HCT116 (cell line): ENCODE results near the gene IMMT. TPM values are rescaled to one million over a fixed set of nuclear protein-coding genes. Genes with fewer than 3 reads are reported as not detected.

Experiments used
- ATAC-seq: fragments of 200-7000 bp; cut with Tn5 transposase; 2 replicates; pipeline ENCODE4 v1.9.1; 2020; ENCODE audit warnings: mild to moderate bottlenecking, moderate library complexity
- BruUV-seq: library from RNA; stranded (reverse); fragments of 400-500 nt; replicated peaks from 2 replicates; lab custom pipeline; 2021; lab: Mats Ljungman, UMichigan
- CTCF ChIA-PET: fragments of 300-600 bp; sonication (Branson Sonifier 250); formaldehyde crosslinking; loops from one replicate; lab custom pipeline; 2021; ENCODE audit warnings: antibody characterized with exemption; lab: Charles Lee
- POLR2A ChIA-PET: fragments of 300-600, 350-600 bp; sonication (Branson Sonifier 250); formaldehyde crosslinking; loops from one replicate; lab custom pipeline; 2021; ENCODE audit warnings: antibody characterized with exemption; lab: Charles Lee
- RAD21 ChIA-PET, 2 experiments: fragments of 300-600 bp; sonication (Branson Sonifier 250); formaldehyde crosslinking; loops; one replicate each; lab custom pipeline; 2023; ENCODE audit warnings: low total read pairs in 2 of 2; ENCODE audit not compliant: uncharacterized antibody in 2 of 2, unreplicated experiment in 2 of 2, low non-redundant PET in 1 of 2; lab: Charles Lee
- DNase-seq: peaks from one replicate; pipeline ENCODE4 v3.0.0-alpha.2; 2010; ENCODE audit warnings: low read depth, low spot score
- H2AFZ ChIP-seq: fragments of 200-600 bp; shearing (Covaris generic), sonication (generic); 2 replicates; pipeline ENCODE4 v1.6.1; 2017; ENCODE audit warnings: low read depth, mixed run types, mixed read lengths, antibody characterized with exemption, low read length; ENCODE audit not compliant: poor library complexity, severe bottlenecking
- H3K27ac ChIP-seq: 2 replicates; pipeline ENCODE4 v1.5.1; 2012; ENCODE audit warnings: low read depth, low read length
- H3K27me3 ChIP-seq: fragments of 200-600 bp; sonication (generic); 2 replicates; pipeline ENCODE4 v1.6.1; 2016; ENCODE audit warnings: mixed run types, low read length, mixed read lengths; ENCODE audit not compliant: insufficient read depth
- H3K36me3 ChIP-seq, 2 experiments: fragments of 200-500 bp in 1 of 2; fragments of 200-600 bp in 1 of 2; sonication (Bioruptor generic) in 1 of 2; sonication (generic) in 1 of 2; 2 replicates each; pipeline versions ENCODE4 v1.5.1 to v1.6.1; 2014 to 2016; ENCODE audit warnings: low read length in 2 of 2, inconsistent platforms in 1 of 2, mixed read lengths in 1 of 2, mixed run types in 1 of 2; ENCODE audit not compliant: insufficient read depth in 2 of 2, control insufficient read depth in 1 of 2
- H3K4me1 ChIP-seq, 2 experiments: fragments of 200-600 bp in 1 of 2; sonication (generic) in 1 of 2; 2 replicates each; pipeline versions ENCODE4 v1.5.1 to v1.6.1; 2012 to 2017; ENCODE audit warnings: low read length in 2 of 2, inconsistent platforms in 1 of 2, mild to moderate bottlenecking in 1 of 2, mixed read lengths in 1 of 2, mixed run types in 1 of 2, moderate library complexity in 1 of 2; ENCODE audit not compliant: insufficient read depth in 2 of 2, control insufficient read depth in 1 of 2
- H3K4me2 ChIP-seq: fragments of 200-600 bp; sonication (generic); 2 replicates; pipeline ENCODE4 v1.6.1; 2017; ENCODE audit warnings: mixed run types, low read length, mixed read lengths
- H3K4me3 ChIP-seq, 2 experiments: fragments of 200-600 bp in 1 of 2; sonication (generic) in 1 of 2; replicated peaks in 1 of 2; 2 replicates each; pipeline ENCODE4 v1.5.1; 2011 to 2016; ENCODE audit warnings: low read length in 2 of 2, control low read depth in 1 of 2, low read depth in 1 of 2, mild to moderate bottlenecking in 1 of 2, mixed read lengths in 1 of 2, mixed run types in 1 of 2
- H3K79me2 ChIP-seq: fragments of 200-600 bp; sonication (generic); 2 replicates; pipeline ENCODE4 v1.6.1; 2017; ENCODE audit warnings: mild to moderate bottlenecking, mixed run types, low read length, moderate library complexity, mixed read lengths; ENCODE audit not compliant: insufficient read depth
- H3K9ac ChIP-seq: fragments of 200-600 bp; sonication (generic); 2 replicates; pipeline ENCODE4 v1.6.1; 2016; ENCODE audit warnings: low read length, mixed read lengths
- H3K9me2 ChIP-seq: fragments of 200-600 bp; sonication (generic), shearing (Covaris generic); 2 replicates; pipeline ENCODE4 v1.6.1; 2017; ENCODE audit warnings: mixed run types, mild to moderate bottlenecking, moderate library complexity; ENCODE audit not compliant: insufficient read depth
- H3K9me3 ChIP-seq, 2 experiments: fragments of 200-500 bp in 1 of 2; fragments of 200-600 bp in 1 of 2; sonication (Bioruptor generic) in 1 of 2; sonication (generic) in 1 of 2; 2 replicates each; pipeline ENCODE4 v1.6.1; 2014 to 2017; ENCODE audit warnings: low read length in 2 of 2, mixed read lengths in 2 of 2, inconsistent platforms in 1 of 2, low read depth in 1 of 2, mild to moderate bottlenecking in 1 of 2, mixed run types in 1 of 2, moderate library complexity in 1 of 2; ENCODE audit not compliant: control insufficient read depth in 1 of 2, insufficient read depth in 1 of 2
- H4K20me1 ChIP-seq: fragments of 200-600 bp; sonication (generic), shearing (Covaris generic); 2 replicates; pipeline ENCODE4 v1.6.1; 2017; ENCODE audit warnings: mixed run types, mild to moderate bottlenecking, moderate library complexity; ENCODE audit not compliant: insufficient read depth
- SP1 ChIP-seq: IDR thresholded peaks from 2 replicates; pipeline ENCODE4 v1.6.1; 2012; ENCODE audit warnings: low read depth
- SRF ChIP-seq: IDR thresholded peaks from 2 replicates; pipeline ENCODE4 v1.6.1; 2012; ENCODE audit warnings: low read depth
- TCF7L2 ChIP-seq: IDR thresholded peaks from 2 replicates; pipeline ENCODE4 v1.7.0; 2011; ENCODE audit warnings: borderline replicate concordance, inconsistent platforms; ENCODE audit not compliant: insufficient read depth, insufficient read length; ENCODE audit errors: extremely low read depth
- intact Hi-C: fragments of 100-400 bp; cut with micrococcal nuclease; formaldehyde crosslinking; loops from 2 replicates; pipeline ENCODE4 v1.10.0; 2022
- total RNA-seq: library from RNA; stranded (reverse); gene quantifications from one replicate; pipeline ENCODE4 v1.2.1, GENCODE V29; 2021; ENCODE audit not compliant: unreplicated experiment
- TF ChIP-seq, protein P1 (sequence below): IDR thresholded peaks from 2 replicates; pipeline ENCODE4 v1.6.1; 2012

Gene IMMT
- total RNA-seq, 1 experiment from 2014 or later, result 125 TPM

DNA sequence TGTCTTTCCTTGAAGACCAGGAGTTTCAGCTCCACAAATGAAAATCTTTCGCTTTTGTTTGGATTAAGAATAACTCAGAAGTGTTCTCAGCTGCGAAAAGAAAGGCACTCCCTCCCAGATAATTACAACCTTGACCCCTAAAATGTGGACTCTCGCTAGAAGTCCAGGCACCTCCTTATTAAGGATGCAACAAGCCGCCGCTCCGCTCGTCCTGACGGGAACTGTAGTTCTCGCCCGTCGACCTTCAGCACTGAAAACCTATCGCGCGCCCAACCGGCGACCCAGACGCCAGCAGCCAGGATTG, 559 bp downstream of the IMMT start:
- CTCF ChIA-PET, result interaction anchor here (1.3 to 1.5 kb wide), 2 partner anchors 26 to 367 kb away, joined by 3 to 5 read pairs; no protein-coding TSS in a partner anchor
- Histone ChIP-seq H3K9ac (peak overlapping the region; percentile 89), H3K27me3 (no peaks in the 10 kb centered on the region), H3K27ac (peak overlapping the region; percentile 97), H3K4me1 (peaks cover 12 to 28% of the 10 kb centered on the region in 2 experiments), H3K79me2 (peaks cover 59% of the 10 kb centered on the region), H4K20me1 (peaks cover 2% of the 10 kb centered on the region; the same call in 1 of the 2 replicates), H3K36me3 (peaks cover 0 to 9% of the 10 kb centered on the region in 2 experiments; a peak in 1 of 4 replicates), H3K4me2 (peak overlapping the region; percentile 96), H3K9me3 (no peaks in the 10 kb centered on the region), H2AFZ (no peak overlapping the region), H3K9me2 (no peaks in the 10 kb centered on the region), H3K4me3 (peak overlapping the region; percentile 85 to 93)
- POLR2A ChIA-PET, result interaction anchor here (1.2 to 1.5 kb wide), 2 partner anchors 10 to 247 kb away, joined by 7 to 8 read pairs; partner anchors contain the start of gene KDM3A
- intact Hi-C loops, result loop anchor here (5.0 kb wide), 1 partner anchor 248 kb away; the partner anchor contains the start of gene KDM3A
- peak; percentile 90 for DNase-seq
- peak; percentile 86 for TF ChIP-seq SRF
- peak; percentile 61 for TF ChIP-seq SP1
- peak; percentile 80 for TF ChIP-seq TCF7L2
- TF ChIP-seq, protein P1, sequence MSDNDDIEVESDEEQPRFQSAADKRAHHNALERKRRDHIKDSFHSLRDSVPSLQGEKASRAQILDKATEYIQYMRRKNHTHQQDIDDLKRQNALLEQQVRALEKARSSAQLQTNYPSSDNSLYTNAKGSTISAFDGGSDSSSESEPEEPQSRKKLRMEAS, result no peak
- RAD21 ChIA-PET, result no interaction called here
- ATAC-seq, result no peak
- BruUV-seq, result no TSS peak

DNA sequence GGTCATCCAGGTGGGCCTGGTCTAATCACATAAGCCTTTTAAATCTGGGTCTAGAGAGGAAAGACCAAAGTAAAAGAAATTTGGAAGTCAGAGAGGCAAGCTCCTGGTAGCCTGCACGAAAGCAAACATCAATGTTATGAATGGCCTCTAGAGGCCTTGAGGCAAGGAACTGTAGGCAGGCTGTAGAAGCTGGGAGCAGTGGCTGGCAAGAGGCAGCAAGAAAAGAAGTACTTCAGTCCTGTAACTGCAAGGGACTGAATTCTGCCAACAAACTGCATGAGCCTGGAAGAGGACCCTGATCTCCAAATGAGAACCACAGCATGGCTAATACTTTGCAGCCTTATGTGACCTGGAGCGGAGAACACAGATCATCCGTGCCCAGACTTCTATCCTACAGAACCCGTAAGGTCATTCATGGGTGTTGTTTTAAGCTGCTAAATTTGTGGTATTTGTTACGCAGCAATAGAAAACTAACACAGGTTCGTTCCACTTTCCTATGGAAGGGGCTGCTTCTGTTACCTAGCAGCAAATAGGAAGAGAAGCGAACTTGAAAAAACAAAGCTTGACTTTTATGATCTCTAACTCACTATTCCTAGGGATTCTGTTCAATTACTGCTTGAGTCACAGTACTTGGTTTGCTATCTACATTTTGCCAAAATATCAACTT, 1.2 kb downstream of the IMMT start:
- TSS peak; percentile 44 for BruUV-seq
- H3K36me3 ChIP-seq, result peaks cover 0 to 9% of the 10 kb centered on the region in 2 experiments; a peak in 1 of 4 replicates
- RAD21 ChIA-PET, result no interaction called here
- intact Hi-C loops, result no loop called here
- POLR2A ChIA-PET, result interaction anchor here (1.5 kb wide), 1 partner anchor 9 kb away, joined by 7 read pairs; no protein-coding TSS in a partner anchor
- no peak for TF ChIP-seq SP1
- peak overlapping the region; percentile 89 for H3K9ac ChIP-seq
- H3K4me2 ChIP-seq, result peak overlapping the region; percentile 96
- no peaks in the 10 kb centered on the region for H3K27me3 ChIP-seq
- H4K20me1 ChIP-seq, result peaks cover 5% of the 10 kb centered on the region; the same call in 1 of the 2 replicates
- H3K4me1 ChIP-seq, result peaks cover 12 to 28% of the 10 kb centered on the region in 2 experiments
- no peaks in the 10 kb centered on the region for H3K9me3 ChIP-seq
- CTCF ChIA-PET, result interaction anchor here (1.5 kb wide), 1 partner anchor 27 kb away, joined by 5 read pairs; no protein-coding TSS in a partner anchor
- H3K27ac ChIP-seq, result peak overlapping the region; percentile 97
- ATAC-seq (no peak), DNase-seq (no peak)
- peaks cover 60% of the 10 kb centered on the region for H3K79me2 ChIP-seq
- no peaks in the 10 kb centered on the region for H3K9me2 ChIP-seq
- H3K4me3 ChIP-seq, result peak overlapping the region; percentile 85 to 93
- no peak overlapping the region for H2AFZ ChIP-seq
